Measurements from ENCODE around the gene NELFCD.
"Not testable (repeated sequence)": the region's sequence is repeated elsewhere in the genome, so short reads cannot be mapped to it uniquely, and the experiment has no call there.

- TF ChIP-seq CTCF (conservative IDR thresholded peaks at IDR 0.05; ENCODE audit: low read depth, low read length); EZH2 (IDR thresholded peaks at IDR 0.05; ENCODE audit: low read length, unreplicated experiment); EZH2phosphoT487 (IDR thresholded peaks at IDR 0.05; ENCODE audit: borderline replicate concordance, low read length): not testable (repeated sequence)
Observed at GRCh38 chr20:59011874-59012157, 30.8 kb downstream of the NELFCD start.

All from PC-3 (cell line).